Measurements from ENCODE around the gene SDHAF1. TPM values are rescaled to one million over a fixed set of nuclear protein-coding genes. Genes with fewer than 3 reads are reported as not detected.
"Not testable (repeated sequence)": the region's sequence is repeated elsewhere in the genome, so short reads cannot be mapped to it uniquely, and the experiment has no call there.

SDHAF1 gene
- total RNA-seq, 1 donor from 2014 or later = 14.2 TPM

DNA sequence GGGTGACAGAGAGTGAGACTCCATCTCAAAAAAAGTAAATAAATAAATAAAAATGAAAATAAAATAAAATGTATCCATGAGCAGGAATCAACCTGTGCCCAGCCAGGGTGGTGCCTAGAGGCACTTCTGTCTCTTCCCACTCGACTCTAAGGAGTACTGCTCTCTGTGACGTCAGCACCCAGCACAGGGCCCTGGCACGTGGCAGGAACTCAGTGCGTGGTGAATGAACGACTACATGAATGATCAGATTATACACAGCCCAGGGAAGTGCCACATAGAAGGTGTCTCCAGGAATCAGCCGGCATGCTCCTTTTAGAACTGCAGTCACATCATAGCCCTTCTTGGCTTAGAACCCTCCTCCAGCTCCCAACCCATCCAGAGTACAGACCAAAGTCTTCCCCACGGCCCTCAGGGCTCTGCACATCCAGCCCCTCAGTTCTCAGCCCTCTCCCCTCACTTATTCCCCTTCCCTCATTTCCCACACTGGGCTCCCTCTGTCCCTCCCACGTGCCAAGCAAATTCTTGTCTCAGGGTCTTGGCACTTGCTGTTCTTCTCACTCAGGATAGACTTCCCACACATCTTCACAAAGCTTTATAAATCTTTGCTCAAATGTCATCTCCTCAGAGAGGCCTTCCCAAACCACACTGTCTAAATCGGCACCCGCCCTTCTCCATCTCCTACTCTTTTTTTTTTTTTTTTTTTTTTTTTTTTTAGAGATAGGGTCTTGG, 33.5 kb downstream of the SDHAF1 start:
- no peak for DNase-seq
- Histone ChIP-seq H3K36me3 (no peaks in the 10 kb centered on the region), H3K4me3 (no peak overlapping the region), H3K4me1 (no peaks in the 10 kb centered on the region), H3K9me3 (no peaks in the 10 kb centered on the region), H3K27me3 (no peaks in the 10 kb centered on the region), H3K27ac (no peak overlapping the region)
- intact Hi-C loops (cut with DNase I) = no loop called here
- no peak for TF ChIP-seq CTCF (IDR thresholded peaks at IDR 0.05)
- ATAC-seq = no peak

DNA sequence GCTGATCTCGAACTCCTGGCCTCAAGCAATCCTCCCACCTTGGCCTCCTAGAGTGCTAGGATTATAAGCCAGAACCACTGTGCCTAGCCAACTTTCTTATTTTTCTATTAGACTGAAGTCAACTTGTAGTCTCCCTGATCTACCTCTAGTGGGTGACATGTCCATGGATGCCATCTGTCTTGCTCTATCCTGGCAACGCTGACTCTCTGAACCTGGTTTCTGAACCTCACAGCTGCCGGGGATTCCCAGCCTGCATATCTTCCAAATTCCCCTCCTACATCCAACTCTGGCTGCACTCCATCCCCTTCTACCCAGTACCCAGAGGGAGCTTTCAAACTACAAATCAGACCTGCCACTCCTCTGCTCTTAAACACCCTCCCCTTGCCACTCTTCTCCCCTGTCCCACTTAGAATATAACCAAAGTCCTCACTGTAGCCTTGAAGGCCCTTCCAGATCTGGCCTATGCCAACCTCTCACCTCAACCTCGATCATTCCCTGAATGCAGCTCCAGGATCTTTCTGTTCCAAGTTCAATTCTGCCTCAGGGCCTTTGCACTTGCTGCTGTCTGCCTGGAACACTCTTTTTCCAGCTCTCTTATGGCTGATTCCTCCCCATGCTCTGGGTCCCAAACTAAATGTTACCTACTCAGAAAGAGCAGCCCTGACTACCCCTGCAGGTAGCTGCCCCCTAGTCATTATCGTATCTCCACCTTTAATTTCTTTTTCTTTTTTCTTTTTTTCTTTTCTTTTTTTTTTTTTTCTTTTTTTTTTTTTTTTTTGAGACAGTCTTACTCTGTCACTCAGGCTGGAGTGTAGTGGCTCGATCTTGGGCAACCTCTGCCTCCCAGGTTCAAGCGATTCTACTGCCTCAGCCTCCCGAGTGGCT, 35.5 kb downstream of the SDHAF1 start:
- Histone ChIP-seq H3K4me1 (no peaks in the 10 kb centered on the region), H3K36me3 (peaks cover 8% of the 10 kb centered on the region), H3K27ac (no peak overlapping the region), H3K4me3 (no peak overlapping the region), H3K27me3 (no peaks in the 10 kb centered on the region), H3K9me3 (no peaks in the 10 kb centered on the region)
- ATAC-seq = no peak
- no peak for DNase-seq
- intact Hi-C loops (cut with DNase I) = no loop called here
- TF ChIP-seq CTCF (IDR thresholded peaks at IDR 0.05) = no peak

DNA sequence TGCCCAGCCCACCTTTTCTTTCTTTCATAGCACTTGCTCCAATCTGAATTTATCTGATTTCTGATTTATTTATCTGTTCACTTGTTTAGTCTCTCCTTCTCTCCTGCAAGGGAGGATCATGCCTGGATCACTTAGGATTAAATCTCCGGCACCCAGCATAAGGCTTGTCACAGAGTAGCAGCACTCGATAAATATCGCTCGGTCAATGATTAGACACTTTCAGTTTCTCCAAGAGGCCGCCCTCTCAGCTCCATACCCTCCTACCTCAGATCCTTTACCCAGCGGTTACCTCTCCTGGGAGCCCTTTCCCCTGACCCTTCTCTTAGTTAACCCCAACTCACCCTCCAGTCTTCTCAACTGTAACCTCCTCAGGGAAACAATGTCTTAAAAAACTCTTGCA, 36.3 kb downstream of the SDHAF1 start:
- ATAC-seq (no peak), DNase-seq (no peak)
- no peak overlapping the region for H3K27ac ChIP-seq
- TF ChIP-seq CTCF (IDR thresholded peaks at IDR 0.05) = no peak
- H3K9me3 ChIP-seq = no peaks in the 10 kb centered on the region
- intact Hi-C loops (cut with DNase I) = no loop called here
- no peaks in the 10 kb centered on the region for H3K27me3 ChIP-seq
- no peaks in the 10 kb centered on the region for H3K4me1 ChIP-seq
- peaks cover 9% of the 10 kb centered on the region for H3K36me3 ChIP-seq
- H3K4me3 ChIP-seq = no peak overlapping the region

GRCh38 chr19:36032251-36033104, 37.5 kb downstream of the SDHAF1 start, which contains the start of gene CLIP3:
TSS of gene CLIP3 (minus strand) at chr19:36032873. CDS start at chr19:36032357, 516 bp downstream.
- peak within 1 kb of the TSS; percentile 48 for H3K4me3 ChIP-seq
- no peaks in the 10 kb centered on the region for H3K27me3 ChIP-seq
- H3K36me3 ChIP-seq = peaks cover 9% of the 10 kb centered on the region
- DNase-seq (no peak), ATAC-seq (peak; percentile 33)
- peak within 1 kb of the TSS; percentile 30 for H3K27ac ChIP-seq
- TF ChIP-seq CTCF (IDR thresholded peaks at IDR 0.05) = no peak
- H3K9me3 ChIP-seq = no peaks in the 10 kb centered on the region
- intact Hi-C loops (cut with DNase I) = no loop called here
- no peaks in the 10 kb centered on the region for H3K4me1 ChIP-seq

GRCh38 chr19:36040495-36040894, 45.5 kb downstream of the SDHAF1 start:
- H3K4me3 ChIP-seq = no peak overlapping the region
- H3K36me3 ChIP-seq = peaks cover under 1% of the 10 kb centered on the region
- ATAC-seq (no peak), DNase-seq (no peak)
- H3K27ac ChIP-seq = no peak overlapping the region
- H3K9me3 ChIP-seq = no peaks in the 10 kb centered on the region
- no peaks in the 10 kb centered on the region for H3K27me3 ChIP-seq
- TF ChIP-seq CTCF (IDR thresholded peaks at IDR 0.05) = no peak
- H3K4me1 ChIP-seq = no peaks in the 10 kb centered on the region
- intact Hi-C loops (cut with DNase I) = no loop called here

GRCh38 chr19:36041092-36041491, 46.1 kb downstream of the SDHAF1 start:
- H3K9me3 ChIP-seq; H3K4me1 ChIP-seq; ATAC-seq; H3K27ac ChIP-seq; H3K4me3 ChIP-seq; DNase-seq; H3K36me3 ChIP-seq; intact Hi-C loops (cut with DNase I); H3K27me3 ChIP-seq: not testable (repeated sequence)
